Stimulated activated CD4-positive, alpha-beta T cell treated with anti-CD3 and anti-CD28 coated beads, Interleukin-1b, Interleukin-23, amount 100 ng/mL, for 1 hour (primary cell): ENCODE data around the gene RGS3.

Source experiments
- DNase-seq, 2 donors: peaks; one replicate each; pipeline ENCODE4 v3.0.0-alpha.2; 2020; ENCODE audit warnings: low read depth in 2 of 2

Gene RGS3

DNA sequence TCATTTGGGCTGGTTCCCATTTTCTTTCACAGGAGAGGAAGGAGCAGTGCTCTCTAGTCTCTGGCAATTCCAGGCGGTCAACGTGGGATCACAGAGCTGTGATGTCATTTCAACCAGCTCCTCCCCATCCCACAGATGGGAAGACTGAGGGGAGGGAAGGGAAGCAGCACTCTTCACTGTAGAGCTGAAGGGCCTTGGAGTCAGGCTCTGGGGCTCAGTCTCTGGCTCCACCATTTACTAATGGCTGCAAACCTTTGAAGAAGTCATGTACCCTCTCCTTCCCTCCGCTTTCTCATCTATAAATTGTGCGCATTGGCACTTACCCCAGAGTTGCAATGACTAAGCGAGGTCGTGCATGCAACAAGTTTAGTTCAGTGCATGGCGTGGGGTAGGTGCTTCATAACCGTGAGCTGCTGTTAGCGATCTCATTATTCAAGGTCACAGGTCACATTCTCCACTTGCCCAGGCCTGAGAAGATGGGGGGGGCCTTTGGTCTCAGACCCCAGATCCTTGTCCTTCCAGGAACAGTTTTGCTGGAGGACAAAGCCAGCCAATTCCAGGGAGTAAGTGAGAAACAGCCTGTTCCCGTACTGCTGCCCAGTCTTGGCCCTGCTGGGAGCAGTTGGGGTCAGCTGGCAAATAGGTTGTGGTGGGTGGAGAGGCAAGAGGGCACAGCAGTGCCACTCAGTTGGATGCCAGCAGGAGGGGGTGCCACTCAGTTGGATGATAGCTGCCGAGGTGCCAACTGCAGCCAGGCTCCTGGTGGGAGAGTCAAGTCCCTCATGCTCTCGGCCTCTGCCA is 136.7 kb downstream of the RGS3 start:
- no peak for DNase-seq

DNA sequence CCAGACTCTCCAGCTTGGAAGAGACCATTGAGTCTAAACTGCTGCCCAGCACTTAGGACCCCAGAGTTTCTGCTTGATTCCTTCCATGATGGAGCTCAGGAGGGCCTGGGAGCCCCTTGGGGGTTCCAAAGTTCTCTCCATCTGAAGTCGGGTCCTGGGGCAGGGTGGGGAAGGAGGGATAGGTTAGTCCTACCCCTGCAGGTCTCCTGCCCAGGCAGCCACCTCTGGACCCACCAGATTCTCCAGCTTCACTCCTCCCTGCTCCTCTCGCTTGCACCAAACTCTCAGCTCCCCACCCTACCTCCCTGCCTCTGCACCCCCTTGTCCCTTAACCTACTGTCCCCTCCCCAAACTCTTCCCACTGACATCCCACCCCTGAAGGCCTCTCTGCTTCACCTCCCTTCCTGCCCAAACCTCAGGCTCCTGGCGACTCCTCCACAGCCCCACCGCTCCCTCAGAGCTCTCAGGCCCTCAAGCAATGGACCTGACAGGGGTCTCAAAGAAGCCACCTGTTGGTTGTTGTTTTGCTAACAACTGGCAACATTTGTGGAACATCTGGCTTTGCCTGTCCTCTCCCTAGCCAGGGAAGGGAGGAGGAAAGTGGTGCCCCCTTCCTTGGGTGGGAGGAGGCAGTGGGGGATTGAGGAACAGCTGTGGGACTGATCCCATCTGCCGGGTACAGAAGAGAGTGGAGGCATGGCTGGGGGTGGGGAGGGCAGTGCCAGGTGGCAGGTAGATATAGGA is 137.5 kb downstream of the RGS3 start:
- no peak for DNase-seq

DNA sequence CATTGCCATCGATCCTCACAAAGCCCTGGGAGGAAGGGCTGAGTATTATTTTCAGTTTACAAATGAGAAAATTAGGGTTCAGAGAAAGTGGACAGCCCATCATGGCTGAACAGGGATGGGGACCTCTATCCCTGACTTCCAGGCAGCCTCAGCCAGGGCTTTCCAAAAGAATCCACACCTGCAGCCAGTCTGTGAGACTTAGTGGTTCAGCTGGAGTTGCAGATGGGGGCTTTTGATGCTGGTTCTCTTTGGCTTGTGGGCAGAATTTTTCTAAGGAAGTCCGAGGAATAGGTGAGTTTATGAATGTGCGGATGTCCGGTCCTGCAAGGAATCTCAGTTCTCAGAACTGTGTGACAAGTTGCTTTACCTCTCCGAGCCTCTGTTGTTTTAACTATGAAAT is 138.1 kb downstream of the RGS3 start:
- no peak for DNase-seq

DNA sequence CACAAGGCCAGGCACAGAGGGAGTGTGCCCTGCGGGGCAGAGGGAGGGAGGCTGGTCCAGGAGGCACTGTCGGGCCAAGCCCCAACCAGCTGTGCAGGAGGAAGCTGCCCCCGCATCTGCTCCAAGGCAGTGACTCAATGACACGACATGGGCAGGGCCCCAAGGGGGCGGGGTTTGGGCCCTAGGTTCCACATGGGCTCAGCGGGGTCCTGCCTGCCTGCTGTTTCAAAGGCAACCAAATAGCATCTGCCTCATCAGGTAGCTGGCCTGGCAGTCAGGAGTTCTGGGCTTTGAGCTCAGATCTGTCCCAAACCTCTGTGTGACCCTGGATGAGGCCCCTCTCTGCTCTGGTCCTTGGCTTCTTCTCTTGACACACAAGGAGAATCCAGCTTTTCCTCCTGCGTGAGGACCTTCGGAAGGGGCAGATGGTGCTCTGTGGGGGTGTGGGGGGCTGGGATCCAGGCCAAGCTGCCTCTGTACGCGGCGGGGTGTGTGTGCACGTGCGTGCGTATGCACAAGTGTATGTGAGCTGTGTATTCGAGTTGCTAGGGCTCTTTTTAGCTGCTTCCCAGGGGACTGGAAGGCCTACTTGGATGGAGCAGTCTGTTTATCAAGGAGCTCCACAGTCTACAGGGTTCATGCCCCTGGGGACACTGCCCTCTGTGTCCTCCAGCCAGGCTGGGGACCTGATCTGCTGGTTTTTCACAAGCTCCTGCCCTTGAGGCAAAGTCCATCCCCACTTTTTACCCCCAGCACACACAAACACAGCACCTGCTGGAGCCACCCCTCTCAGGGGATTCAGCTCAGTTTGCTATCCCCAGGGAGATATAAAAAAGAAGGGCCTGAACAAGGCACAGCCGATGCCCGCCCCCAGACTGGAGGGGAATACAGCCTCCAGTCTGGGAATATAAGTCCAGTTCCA is 138.9 kb downstream of the RGS3 start:
- no peak for DNase-seq

DNA sequence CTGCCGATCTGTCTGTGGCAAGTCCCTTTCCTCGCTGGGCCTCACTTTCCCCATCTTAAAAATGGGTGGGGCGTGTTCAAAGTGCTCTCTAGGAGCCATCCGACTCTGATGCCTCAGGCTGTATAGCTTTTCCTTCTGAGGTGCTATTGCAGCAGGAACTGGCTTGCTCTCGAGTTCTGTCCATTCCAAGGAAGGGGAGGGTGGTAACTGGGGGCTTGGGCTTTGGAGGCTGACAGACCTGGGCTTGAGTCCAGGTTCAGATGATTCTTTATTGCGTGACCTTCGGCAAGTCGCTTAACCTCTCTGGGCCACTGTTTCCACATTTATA is 139.5 kb downstream of the RGS3 start:
- DNase-seq: no peak

DNA sequence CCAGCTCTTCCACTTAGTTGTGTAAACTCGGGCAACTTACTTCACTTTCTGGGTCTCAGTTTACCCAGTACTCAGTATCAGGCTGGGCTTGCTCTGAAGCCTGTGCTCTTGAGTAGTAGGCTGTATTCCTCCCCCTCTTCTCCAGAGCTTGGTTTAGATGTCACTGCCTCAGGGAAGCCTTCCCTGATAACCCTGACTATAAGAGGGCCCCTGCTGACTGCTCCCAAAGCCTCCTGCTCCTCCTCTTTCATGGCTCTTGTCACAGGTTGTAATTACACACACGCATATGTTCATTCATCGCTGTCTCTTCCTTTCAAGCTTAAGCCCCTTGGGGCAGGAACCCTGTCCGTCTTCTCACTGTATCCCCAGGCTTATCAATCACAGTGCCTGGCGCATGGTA is 140.2 kb downstream of the RGS3 start:
- DNase-seq: no peak

DNA sequence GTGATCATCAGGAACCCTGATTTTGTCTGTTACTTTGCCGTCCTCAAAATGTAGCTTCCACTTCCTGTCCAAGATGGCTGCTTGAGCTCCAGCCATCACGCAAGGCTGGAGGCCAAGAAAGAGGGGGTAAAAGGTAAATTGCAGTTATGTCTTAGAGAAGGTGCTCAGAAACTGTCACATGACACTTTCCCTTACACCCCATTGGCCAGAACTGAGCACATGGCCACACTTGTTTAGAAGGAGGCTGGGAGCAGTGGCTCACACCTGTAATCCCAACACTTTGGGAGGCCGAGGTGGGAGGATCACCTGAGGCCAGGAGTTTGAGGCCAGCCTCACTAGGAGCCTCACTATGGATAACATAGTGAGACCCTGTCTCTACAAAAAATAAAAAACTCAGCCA is 140.9 kb downstream of the RGS3 start:
- DNase-seq: no peak

DNA sequence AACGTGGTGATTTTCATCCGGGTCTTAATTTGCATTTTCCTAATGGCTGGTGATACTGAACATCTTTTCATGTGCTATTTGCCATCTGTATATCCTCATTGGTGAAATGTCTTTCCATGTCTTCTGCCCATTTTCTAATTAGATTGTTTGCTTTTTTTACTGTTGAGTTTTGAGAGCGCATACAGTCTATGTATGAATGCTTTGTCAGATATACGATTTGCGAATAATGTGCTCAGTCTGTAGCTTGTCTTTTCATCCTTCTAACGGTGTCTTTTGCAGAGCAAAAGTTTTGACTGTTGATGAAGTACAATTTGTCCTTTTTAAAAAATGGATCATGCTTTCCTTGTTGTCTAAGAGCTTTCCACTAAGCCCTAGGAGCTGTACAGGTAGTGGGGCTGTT is 143.0 kb downstream of the RGS3 start:
- DNase-seq: no peak

DNA sequence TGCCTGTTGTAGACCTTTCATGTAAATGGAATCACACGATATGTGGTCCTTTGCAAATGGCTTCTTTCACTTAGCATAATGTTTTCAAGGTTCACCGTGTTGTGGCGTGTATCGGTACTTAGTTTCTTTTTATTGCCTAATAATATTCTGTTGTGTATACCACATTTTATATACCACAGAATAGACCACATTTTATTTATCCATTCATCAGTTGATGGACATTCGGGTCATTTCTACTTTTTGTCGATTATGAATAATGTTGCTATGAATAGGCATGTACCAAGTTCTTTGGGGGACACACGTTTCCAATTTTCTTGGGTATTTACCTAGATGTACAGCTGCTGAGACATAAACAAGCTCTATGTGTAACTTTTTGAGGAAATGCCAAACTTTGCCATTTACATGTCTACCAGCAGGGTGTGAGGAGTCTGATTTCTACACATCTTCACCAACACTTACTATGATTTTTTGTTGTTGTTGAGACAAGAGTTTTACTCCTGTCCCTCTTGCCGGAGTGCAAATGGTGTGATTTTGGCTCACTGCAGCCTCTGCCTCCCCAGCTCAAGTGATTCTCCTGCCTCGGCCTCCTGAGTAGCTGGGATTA is 144.7 kb downstream of the RGS3 start:
- no peak for DNase-seq

DNA sequence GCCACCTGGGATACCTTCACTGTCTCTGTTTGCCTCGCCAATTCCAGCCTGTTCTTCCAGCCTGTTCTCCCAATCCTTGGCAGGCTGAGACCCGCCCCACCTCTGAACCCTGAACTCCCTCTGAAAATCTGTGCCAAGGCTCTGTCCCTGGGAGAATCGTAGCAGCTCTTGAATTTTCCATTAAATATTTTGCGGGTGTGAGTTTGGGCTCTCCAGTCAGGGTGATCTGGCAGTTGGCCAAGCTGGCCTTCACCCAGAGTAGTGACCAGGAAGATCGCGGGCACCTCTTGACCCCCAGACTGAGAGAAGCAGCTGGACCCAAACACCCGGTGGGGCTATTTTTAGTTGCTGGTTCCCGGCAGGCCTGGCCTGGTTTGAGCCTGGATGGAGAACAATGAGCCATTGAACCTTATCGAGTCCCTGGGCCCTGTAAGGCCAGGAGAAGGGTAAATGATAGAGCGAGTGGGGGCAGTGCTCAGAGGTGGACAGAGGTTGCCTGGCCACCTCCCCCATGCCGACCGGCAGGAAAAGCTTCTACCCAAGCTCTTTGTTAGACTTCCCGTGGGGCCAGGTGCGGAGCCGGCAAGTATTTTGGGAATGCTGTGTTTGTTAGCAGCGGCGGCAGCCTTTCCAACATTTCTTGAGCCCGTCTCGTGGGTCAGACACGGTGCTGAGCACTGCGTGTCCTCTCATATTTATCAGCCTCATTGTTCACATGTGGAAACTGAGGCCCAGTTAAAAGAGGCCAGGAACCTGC is 146.2 kb downstream of the RGS3 start:
- DNase-seq: no peak

DNA sequence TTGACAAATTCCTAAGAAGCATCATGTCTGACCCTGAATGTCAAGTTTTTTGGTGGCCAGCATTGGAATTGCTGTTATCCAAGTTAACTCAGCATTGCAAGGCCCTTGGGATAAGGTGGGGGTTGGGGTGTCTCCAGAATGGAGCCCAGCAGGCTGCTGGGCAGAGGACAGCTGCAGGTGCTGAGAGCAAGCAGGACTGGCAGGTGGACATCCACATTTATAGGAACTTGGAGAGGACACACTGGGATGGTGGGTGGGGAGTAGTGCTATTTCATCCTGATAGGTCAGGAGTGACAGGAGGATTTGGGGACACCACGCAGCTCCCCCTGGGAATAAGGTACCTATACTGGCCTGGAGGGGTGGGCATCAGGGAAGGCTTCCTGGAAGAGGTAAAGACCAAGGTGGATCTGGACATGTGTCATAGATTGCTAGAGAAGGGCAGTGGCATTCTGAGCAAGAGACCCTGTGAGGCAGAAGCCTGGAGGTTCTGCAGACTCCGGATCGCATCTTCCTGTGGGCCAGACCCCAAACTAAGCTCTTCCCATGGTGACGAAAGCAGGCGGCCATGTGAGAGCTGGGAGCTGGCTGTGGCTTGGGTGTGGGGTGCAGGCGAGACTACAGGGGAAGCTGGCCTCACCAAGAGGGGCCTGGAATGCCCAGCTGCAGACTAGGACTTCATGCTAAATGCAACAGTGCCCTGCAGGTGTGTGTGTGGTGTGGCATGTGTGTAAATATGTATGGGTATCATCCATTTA is 148.1 kb downstream of the RGS3 start:
- no peak for DNase-seq

DNA sequence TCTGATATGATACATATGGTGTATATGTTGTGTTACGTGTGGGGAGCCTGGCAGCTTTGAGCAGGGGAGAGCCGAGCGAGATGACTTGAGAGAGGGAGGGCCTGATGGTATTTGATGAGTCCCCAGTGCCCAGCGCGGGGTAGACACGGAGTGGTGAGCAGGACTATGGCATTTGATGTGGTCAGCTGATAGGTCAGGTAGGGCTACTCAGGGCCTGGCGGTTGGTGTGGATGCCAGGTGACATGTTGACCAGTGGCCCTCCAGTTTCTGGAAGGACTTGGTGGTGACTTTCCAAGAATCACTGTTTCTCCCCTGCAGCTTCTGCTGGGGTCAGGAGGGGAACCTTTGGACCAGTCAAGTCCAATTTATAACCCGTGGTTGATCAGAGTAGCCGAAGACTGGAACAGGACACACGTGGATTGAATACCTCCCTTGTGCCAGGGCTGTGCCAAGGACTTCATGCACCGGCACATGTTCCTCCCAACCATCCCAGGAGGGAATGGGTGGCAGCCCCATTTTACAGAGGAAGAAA is 148.8 kb downstream of the RGS3 start:
- DNase-seq: no peak

DNA sequence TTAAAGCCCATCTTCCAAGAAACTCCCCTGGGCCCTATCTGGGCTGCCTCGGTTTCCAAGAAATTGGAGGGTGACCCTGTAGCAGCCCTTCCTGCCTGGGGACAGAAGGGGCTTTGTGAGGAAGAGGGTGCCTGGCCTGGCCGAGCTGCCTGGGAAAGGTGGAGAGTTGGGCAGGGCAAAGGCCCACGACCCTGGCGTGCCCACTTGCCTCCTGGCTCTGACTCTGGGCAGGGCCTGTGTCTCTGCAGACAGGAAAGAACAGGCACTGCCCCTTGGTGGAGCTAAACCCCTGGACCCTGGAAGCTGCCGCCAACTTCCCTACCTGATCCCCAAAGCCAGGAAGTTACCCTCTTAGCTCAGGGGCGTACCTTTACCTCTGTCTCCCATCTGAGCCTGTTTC is 149.3 kb downstream of the RGS3 start:
- DNase-seq: no peak

DNA sequence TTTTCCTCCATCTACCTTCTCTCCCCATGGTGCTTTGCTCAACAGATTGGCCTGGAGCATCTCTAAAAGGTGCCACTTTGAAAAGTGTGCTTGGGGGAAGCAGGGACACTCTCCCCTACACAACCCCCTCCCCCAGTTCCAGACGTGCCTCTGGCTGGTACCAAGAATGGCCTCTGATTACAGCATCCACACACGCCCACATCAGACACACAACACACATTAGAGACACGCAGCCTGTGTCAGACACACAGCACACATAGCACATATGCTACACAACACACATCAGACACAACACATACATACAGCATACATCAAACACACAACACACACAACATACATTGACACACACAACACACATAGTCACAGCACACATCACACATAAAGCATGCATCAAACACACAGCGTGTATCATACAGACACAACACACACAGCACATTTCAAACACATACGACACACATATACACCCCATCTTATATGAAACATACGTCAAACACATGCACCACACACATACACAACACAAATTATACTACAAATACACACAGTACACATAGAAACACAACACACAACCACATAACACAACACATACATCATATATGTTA is 150.4 kb downstream of the RGS3 start:
- no peak for DNase-seq

DNA sequence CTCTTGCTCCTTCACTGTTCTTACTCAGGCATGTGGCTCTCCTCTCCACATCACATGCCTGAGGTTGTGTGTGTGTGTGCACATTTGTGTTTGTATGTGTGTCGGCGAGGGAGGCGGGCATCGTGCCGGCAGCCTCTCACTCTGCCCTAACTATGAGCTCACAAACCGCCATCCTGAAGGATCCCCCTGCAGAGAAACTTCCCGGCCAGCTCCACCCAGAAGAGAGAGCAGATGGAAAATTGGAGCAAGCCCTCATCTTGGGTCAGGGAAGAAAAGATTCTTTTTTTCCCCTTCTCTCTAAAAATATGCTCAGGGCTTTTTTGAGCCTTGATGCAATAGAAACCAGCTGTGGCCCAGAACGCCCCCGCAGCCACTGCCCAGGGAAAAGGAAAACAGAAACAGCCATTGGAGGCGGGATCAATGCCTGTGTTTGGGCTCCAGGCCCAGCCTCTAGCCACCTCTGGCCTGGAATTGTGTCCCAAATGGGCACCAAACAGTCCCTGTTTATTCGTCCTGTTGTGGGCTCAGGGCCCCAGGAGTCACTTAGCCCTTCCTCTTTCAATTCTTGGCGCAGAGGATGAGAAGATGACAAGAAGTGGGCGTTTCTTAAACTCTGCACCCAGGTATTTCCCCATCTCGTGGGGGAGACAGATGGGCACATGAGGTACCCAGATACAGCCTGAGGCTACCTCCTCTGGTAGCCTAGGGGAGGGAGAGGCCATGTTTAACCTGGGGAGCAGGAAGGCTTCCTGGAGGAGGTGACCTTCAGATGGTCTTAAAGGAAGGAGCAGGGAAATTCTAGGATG is 151.5 kb downstream of the RGS3 start:
- no peak for DNase-seq

DNA sequence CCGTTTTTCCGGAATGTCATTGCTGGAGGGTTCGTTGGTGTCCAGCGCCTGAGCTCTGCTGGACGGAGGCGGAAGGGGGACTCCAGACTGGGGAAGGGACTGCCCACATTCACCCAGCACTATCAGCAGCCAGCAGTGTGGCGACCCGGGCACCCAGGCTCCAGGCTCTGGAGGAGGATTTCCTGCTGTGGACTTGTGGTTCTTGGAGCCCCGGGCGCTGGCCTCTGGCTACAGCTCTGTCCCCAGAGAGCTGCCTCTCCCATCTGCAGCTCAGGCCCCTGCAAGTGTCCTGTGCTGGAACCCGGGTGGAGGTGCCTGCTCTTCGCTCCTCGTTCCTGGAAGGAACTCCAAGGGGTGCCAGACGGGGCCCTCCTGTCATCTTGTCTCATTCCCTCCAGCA is 152.6 kb downstream of the RGS3 start:
- DNase-seq: no peak

DNA sequence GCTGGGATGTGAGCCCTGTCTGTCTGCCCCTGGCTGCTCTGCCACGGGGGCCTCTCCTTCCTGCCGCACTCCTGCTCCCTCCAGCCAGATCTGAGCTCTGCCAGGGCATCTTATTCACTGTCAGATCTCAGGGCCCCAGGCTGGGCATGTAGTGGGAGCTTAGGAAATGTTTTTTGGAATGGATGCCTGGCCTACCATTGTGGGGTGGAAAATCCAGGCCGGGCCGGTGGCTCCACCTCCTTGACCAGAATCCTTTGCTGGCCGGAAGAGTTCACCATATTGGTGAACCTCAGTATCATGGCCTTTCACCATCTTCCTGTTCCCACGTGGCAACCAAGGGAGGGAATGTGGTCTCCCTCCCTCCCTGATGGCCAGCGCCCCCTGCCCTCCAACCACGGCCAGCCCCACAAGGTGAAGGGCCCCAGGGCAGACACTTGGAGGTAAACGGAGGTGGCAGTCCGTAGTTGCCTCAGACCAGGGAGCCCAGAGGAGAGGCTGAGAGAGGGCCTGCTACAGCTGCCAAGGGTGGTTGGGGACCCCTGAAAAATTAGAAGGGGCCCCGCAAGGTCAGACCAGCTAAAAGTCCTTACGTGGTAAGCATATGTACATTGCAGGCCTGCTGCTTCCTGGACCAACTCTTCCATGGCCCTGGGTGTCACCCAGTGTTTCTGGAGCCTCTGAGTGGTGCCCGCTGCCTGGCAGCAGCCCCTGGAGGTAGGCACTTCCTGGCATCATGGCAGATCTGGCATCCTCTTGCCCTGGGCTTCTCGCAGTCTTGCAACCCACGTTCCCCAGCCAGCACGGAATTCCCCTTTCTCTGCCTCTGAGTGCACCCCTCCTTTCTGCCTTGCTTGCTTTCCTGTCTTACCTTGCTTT is 153.3 kb downstream of the RGS3 start:
- DNase-seq: no peak

DNA sequence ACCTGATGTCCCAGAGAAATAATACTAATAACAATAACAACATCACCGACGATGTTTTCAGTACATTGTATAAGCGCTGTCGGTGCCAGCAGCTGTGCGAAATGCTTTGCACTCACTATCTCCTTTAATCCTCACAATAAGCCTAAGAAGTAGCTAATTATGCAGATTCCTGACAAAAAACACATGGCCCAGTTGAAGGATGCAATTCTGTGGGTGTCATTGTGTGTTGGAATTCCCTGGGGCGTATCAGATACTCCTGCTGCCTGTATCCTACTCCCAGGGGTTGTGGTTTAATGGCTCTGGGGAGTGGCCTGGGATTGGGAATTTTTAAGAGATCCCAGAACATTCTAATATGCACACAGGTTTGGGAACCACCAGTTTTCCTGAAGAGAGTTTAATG is 154.0 kb downstream of the RGS3 start:
- no peak for DNase-seq
